ENCODE measurements around the gene RYR2. TPM values are rescaled to one million over a fixed set of nuclear protein-coding genes. Genes with fewer than 3 reads are reported as not detected.

RYR2 gene
- total RNA-seq, 4 donors from 2014 or later = 0.23 to 4.6 (median 0.89) TPM

DNA sequence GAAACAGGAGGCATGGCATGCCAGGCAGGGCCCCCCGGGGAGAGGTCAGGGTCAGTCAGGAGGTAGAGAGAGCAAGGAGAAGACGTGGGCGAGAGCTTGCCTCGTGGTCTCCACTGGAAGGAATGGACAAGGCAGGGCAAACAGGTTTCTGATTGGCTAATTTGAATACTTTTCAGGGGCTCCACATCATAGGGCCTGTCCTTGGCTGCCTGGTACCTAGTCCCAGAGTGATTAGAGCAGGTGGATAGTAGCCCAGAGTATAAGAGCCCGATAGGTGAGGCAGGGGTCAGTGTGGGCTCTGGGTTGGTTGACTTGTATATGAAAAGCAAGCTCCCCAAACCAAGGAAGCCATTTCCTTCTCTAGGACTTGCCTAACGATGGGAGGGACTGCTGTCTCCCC lies 670.1 kb downstream of the RYR2 start:
- TF ChIP-seq, protein P1, sequence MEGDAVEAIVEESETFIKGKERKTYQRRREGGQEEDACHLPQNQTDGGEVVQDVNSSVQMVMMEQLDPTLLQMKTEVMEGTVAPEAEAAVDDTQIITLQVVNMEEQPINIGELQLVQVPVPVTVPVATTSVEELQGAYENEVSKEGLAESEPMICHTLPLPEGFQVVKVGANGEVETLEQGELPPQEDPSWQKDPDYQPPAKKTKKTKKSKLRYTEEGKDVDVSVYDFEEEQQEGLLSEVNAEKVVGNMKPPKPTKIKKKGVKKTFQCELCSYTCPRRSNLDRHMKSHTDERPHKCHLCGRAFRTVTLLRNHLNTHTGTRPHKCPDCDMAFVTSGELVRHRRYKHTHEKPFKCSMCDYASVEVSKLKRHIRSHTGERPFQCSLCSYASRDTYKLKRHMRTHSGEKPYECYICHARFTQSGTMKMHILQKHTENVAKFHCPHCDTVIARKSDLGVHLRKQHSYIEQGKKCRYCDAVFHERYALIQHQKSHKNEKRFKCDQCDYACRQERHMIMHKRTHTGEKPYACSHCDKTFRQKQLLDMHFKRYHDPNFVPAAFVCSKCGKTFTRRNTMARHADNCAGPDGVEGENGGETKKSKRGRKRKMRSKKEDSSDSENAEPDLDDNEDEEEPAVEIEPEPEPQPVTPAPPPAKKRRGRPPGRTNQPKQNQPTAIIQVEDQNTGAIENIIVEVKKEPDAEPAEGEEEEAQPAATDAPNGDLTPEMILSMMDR (IDR thresholded peaks at IDR 0.05) = no peak
- TF ChIP-seq POLR2A (IDR thresholded peaks at IDR 0.05) = no peak
- Histone ChIP-seq H3K9me3 (no peaks in the 10 kb centered on the region), H3K27me3 (no peaks in the 10 kb centered on the region), H3K27ac (no peak overlapping the region), H3K36me3 (no peaks in the 10 kb centered on the region), H3K4me3 (no peak overlapping the region), H3K4me1 (no peaks in the 10 kb centered on the region)
- intact Hi-C loops (cut with DNase I) = no loop called here
- DNase-seq = no peak
- WGBS, 2 donors = 51 to 54% methylated on average over 5 to 6 of the region's 6 CpGs

DNA sequence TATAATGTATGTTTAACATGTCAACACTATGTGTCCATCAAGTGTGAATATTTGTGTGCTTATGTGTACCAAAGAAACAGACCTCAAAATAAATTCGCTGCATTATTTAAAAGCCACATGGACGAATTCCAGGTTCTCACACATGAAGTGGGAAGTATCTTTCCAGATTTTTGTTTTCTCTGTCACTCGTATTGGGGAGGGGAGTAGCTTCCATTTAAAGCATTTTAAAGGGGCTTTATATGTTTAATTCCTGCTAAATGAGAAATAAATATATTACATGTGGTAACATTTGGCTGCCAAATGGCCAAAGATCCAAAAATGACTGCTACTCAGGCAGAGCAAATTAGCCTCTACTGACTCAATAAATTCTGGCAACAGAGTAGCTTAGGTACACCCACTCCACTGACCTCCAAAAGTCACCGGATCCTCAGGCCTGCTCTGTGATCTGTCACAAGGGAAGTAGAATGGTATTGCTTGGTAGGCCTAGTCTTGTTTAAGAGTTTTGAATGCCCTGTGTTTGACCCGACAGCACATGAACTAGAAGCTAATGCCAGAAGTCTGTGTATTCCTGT lies 670.7 kb downstream of the RYR2 start:
- Histone ChIP-seq H3K4me1 (no peaks in the 10 kb centered on the region), H3K9me3 (no peaks in the 10 kb centered on the region), H3K27ac (no peak overlapping the region), H3K27me3 (no peaks in the 10 kb centered on the region), H3K36me3 (no peaks in the 10 kb centered on the region), H3K4me3 (no peak overlapping the region)
- DNase-seq = no peak
- TF ChIP-seq, protein P1 (IDR thresholded peaks at IDR 0.05) = no peak
- no peak for TF ChIP-seq POLR2A (IDR thresholded peaks at IDR 0.05)
- WGBS, 2 donors = 51 to 67% methylated on average over 5 of the region's 5 CpGs
- intact Hi-C loops (cut with DNase I) = no loop called here

DNA sequence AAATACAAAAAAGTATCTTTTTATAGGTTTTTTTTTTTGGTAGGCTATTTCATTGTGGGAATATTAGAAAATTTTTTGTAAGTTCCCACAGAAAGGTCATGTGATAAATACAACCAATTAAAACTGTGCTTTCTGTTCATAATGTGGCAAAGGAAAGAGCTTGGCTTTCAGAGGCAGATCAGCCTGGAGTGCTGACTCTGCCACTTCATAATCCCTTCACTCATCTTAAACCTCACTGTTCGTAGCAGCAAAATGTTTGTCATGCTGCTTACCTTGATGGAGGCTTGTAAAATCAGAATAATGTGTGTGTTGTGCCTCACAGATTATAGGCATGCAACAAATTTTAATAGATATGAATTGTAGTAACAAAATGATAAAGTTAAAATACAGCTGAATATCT lies 671.9 kb downstream of the RYR2 start:
- TF ChIP-seq POLR2A (IDR thresholded peaks at IDR 0.05) = no peak
- TF ChIP-seq, protein P1 (IDR thresholded peaks at IDR 0.05) = no peak
- no peaks in the 10 kb centered on the region for H3K4me1 ChIP-seq
- H3K27me3 ChIP-seq = no peaks in the 10 kb centered on the region
- intact Hi-C loops (cut with DNase I) = no loop called here
- no peak overlapping the region for H3K4me3 ChIP-seq
- H3K27ac ChIP-seq = no peak overlapping the region
- 64 to 79% methylated on average over 1 of the region's 1 CpG for WGBS, 2 donors
- no peak for DNase-seq
- no peaks in the 10 kb centered on the region for H3K36me3 ChIP-seq
- no peaks in the 10 kb centered on the region for H3K9me3 ChIP-seq

DNA sequence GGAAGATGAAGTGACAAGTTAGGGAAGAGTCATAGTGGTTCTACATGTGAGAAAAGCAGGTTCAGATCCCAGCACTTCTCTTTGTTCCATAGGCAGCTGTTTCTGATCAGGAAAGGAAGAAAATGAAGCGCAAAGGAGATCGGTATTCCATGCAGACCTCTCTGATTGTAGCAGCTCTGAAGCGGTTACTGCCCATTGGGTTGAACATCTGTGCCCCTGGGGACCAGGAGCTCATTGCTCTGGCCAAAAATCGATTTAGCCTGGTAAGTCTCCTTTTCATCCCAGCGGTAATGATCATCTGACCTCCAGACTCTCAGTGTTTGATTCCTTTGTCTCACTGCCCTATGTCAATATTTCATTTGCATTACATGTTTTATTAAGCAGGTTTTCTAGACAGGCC lies 675.1 kb downstream of the RYR2 start:
- DNase-seq = no peak
- Histone ChIP-seq H3K9me3 (no peaks in the 10 kb centered on the region), H3K4me1 (no peaks in the 10 kb centered on the region), H3K4me3 (no peak overlapping the region), H3K36me3 (no peaks in the 10 kb centered on the region), H3K27me3 (no peaks in the 10 kb centered on the region), H3K27ac (no peak overlapping the region)
- intact Hi-C loops (cut with DNase I) = no loop called here
- 66 to 72% methylated on average over 5 of the region's 5 CpGs for WGBS, 2 donors
- no peak for TF ChIP-seq POLR2A (IDR thresholded peaks at IDR 0.05)
- TF ChIP-seq, protein P1 (IDR thresholded peaks at IDR 0.05) = no peak

DNA sequence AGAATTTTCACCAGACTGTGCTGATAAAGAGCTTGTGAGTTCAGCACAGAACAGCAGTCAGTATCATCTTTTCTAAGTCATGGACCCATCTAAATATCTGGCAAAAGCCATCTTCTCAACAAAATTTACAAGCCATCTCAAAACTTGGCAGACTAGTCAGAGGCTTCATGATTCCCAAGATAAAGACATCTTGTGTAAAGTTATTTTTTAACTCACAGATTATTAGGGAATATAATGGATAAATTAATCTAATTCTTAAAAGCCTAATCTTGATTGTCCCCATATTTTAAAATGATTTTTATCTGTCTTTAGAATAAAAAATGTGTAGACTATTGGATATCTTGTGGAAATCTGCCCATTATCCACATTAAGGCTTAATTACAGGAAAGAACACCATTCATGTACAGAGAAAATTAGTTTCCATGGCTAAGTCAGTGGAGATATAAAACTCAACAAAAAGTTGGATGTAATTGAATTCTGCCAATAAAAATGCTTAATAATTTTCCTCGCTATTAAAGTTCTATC lies 688.9 kb downstream of the RYR2 start:
- Histone ChIP-seq H3K36me3 (no peaks in the 10 kb centered on the region), H3K27me3 (no peaks in the 10 kb centered on the region), H3K9me3 (no peaks in the 10 kb centered on the region), H3K4me1 (no peaks in the 10 kb centered on the region), H3K4me3 (no peak overlapping the region), H3K27ac (no peak overlapping the region)
- no peak for TF ChIP-seq POLR2A (IDR thresholded peaks at IDR 0.05)
- TF ChIP-seq, protein P1 (IDR thresholded peaks at IDR 0.05) = no peak
- intact Hi-C loops (cut with DNase I) = no loop called here
- no peak for DNase-seq
- 86 to 100% methylated on average over 1 of the region's 1 CpG for WGBS, 2 donors

Data from esophagus squamous epithelium (tissue), 5 donors.